ENCODE measurements around the gene SFTA2.
"Not testable (repeated sequence)": the region's sequence is repeated elsewhere in the genome, so short reads cannot be mapped to it uniquely, and the experiment has no call there.

SFTA2 gene

DNA sequence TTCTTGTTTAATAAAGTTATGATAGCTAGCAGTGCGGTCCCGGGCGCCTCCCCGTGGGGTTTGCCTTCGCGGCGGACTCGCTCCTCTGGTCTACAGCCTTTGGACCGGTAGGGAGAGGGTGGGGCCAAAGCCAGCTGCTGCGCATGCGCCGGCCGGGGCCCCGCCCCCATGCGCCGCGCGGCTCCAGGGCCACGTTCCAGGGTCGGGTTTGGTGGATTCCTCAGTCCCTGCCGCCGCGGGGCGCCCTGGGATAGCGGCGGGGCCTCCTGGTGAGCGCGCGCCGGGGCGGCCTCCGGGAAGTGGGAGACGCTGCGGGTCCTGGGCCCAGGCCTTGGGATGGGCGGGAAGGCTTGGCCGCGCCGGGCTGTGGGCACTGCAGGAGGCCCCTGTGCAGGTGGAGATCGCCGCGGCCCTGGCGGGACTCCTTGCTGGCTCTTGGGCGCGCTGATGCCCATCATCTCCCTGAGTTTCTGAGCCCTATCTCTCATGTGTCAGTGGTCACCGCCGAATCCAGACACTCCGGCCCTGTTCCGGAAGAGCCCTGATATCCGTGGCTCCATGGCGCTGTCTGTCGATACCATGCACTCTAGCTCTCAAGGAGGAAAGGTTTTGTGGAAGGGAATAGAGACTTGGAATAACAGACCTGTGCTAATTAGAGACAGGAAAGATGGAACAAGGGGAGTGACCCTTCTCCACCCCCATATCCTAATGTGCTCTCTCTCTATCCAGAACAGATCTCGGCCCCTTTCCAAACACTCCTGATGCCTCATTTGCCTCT is 17.7 kb downstream of the SFTA2 start, which contains the start of gene VARS2:
TSS of gene VARS2 (plus strand) at position 163 of the 778 bp plus-strand sequence. CDS start at position 762, 599 bp downstream.
- DNase-seq (ENCODE audit: extremely low read depth, low read depth): peak; percentile 76
- TF ChIP-seq, protein P1, sequence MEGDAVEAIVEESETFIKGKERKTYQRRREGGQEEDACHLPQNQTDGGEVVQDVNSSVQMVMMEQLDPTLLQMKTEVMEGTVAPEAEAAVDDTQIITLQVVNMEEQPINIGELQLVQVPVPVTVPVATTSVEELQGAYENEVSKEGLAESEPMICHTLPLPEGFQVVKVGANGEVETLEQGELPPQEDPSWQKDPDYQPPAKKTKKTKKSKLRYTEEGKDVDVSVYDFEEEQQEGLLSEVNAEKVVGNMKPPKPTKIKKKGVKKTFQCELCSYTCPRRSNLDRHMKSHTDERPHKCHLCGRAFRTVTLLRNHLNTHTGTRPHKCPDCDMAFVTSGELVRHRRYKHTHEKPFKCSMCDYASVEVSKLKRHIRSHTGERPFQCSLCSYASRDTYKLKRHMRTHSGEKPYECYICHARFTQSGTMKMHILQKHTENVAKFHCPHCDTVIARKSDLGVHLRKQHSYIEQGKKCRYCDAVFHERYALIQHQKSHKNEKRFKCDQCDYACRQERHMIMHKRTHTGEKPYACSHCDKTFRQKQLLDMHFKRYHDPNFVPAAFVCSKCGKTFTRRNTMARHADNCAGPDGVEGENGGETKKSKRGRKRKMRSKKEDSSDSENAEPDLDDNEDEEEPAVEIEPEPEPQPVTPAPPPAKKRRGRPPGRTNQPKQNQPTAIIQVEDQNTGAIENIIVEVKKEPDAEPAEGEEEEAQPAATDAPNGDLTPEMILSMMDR (IDR thresholded peaks at IDR 0.05; ENCODE audit: low read depth, low read length, missing control alignments): peak; percentile 27

DNA sequence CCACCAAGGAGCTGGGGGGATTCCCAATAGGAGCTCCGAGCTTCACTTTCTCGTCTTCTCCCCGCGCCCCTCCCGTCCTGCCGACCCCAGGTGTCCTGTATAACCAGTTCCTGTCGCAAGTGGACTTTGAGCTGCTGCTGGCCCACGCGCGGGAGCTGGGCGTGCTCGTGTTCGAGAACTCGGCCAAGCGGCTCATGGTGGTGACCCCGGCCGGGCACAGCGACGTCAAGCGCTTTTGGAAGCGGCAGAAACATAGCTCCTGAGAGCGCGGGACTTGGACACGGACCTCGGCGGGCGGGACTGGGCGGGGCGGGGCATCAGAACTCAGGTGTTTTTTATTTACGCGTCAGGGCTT is 18.3 kb downstream of the SFTA2 start:
- TF ChIP-seq, protein P1 (IDR thresholded peaks at IDR 0.05; ENCODE audit: low read depth, low read length, missing control alignments): no peak
- peak overlapping the region; percentile 61 for H3K4me3 ChIP-seq (replicated peaks; ENCODE audit: low read depth, low read length)
- no peak for DNase-seq (ENCODE audit: extremely low read depth, low read depth)

More for the DNA sequence above, 17.7 kb downstream of the SFTA2 start, which contains the start of gene VARS2:
- peak within 1 kb of the TSS; percentile 61 for H3K4me3 ChIP-seq (replicated peaks; ENCODE audit: low read depth, low read length)

DNA sequence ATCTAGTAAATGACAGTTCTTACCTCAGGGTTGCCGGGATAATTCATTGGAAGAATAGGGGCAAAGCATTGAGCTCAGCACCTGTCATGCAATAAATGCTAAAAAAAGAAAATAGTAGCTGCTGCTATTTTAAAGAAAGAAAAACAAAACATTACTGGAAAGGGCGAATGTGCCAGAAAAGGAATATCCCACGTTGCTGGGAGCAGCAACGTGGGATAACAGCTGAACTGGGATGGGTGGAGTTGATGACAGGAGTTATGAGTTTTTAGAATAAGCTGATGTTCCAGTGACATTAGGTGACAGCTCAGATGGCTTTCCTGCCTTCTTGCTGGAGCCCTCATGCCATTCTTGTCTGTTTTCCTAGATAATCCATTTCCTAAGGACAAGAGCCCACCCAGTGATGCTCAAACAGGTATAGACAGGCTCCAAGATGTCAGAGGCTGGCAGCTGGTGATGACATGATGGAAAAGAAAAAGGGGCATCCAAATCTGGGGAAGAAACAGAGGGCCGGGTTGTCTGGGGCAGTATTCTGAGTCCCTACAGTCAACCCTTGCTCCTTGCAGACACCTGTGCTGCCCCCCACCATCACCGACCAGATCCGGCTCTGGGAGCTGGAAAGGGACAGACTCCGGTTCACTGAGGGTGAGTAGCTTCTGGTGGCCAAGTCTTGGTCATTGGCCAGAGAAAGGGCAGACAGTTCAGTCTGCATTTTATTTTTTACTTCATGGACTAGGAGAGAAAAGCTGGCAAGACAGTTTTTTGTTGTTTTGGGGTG is 19.0 kb downstream of the SFTA2 start:
- no peak for DNase-seq (ENCODE audit: extremely low read depth, low read depth)
- H3K4me3 ChIP-seq (replicated peaks; ENCODE audit: low read depth, low read length): no peak overlapping the region
- TF ChIP-seq, protein P1 (IDR thresholded peaks at IDR 0.05; ENCODE audit: low read depth, low read length, missing control alignments): no peak

DNA sequence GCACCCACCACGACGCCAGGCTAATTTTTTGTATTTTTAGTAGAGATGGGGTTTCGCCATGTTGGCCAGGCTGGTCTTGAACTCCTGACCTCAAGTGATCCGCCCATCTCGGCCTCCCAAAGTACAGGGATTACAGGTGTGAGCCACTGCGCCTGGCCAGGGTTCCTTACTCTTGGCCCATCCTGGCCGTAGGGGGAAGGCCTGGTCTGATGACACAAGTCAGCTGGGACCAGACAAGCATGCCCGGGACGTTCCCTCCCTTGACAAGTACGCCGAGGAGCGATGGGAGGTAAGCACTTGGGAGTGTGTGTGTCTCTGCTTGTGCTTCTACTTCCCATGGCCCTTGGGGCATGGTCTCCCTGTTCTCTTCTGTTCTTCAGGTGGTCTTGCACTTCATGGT is 21.5 kb downstream of the SFTA2 start:
- not testable (repeated sequence) for H3K4me3 ChIP-seq (replicated peaks; ENCODE audit: low read depth, low read length); DNase-seq (ENCODE audit: extremely low read depth, low read depth)

DNA sequence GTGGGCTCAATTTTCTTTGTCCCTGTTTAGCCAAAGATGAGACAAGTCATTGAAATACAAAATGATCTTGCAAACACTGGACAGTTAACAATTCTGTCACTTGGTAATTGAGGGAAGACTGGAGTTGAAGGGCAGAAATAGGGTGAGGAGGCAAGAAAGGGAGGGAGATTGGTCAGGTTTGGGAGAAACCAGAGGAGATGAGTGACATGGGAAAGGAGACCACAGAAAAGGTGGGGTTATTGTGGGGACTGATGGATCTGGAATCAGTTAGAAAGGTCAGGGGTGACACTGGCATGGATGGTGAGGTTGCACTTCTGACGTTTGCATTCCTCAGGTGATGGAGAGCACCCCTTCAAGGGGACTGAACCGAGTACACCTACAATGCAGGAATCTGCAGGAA is 23.3 kb downstream of the SFTA2 start:
- TF ChIP-seq, protein P1 (IDR thresholded peaks at IDR 0.05; ENCODE audit: low read depth, low read length, missing control alignments): no peak
- peak overlapping the region; percentile 99 for H3K4me3 ChIP-seq (replicated peaks; ENCODE audit: low read depth, low read length)
- no peak for DNase-seq (ENCODE audit: extremely low read depth, low read depth)

DNA sequence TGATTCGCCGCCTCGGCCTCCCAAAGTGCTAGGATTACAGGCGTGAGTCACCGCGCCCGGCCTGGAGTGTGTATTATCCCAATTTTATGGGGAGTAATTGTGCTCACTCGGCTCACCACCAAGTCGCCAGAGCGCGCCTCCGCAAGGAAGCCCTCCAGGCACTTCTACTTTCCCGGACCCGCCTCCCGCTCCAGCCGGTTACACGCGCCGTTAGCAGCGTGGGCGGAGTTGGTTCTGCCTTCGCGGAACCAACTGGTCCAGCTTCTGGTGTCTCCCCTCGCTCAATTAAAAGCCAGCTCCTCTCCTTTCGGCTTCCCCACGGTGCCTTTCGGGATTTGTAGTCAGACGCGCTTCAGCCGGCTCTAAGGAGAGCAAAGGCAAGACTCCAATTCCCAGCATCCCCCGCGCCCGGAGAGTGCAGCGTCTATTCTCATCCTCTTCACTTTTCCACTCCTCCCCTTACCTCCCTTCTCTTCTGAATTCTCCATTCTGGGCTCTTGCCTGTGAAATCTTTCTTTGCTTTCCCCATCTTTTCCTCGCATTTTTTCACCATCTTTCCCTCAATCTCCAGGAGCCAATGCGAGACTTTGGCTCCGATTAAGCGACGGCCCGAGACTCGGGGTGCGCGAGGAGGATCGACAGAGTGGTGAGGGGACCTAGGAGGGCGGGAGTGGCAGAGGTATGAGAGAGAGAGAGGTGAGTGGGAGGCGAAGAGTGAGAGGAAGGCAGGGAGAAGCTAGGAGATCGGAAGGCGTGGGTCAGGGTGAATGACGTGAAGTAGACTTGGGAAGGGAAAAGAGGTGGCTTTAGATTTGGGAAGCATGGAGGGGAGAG is 24.0 kb downstream of the SFTA2 start, which contains the start of gene GTF2H4:
TSS of gene GTF2H4 (plus strand) at position 450 of the 834 bp plus-strand sequence.
- H3K4me3 ChIP-seq (replicated peaks; ENCODE audit: low read depth, low read length): peak within 1 kb of the TSS; percentile 99
- peak; percentile 99 for DNase-seq (ENCODE audit: extremely low read depth, low read depth)
- TF ChIP-seq, protein P1 (IDR thresholded peaks at IDR 0.05; ENCODE audit: low read depth, low read length, missing control alignments): no peak

DNA sequence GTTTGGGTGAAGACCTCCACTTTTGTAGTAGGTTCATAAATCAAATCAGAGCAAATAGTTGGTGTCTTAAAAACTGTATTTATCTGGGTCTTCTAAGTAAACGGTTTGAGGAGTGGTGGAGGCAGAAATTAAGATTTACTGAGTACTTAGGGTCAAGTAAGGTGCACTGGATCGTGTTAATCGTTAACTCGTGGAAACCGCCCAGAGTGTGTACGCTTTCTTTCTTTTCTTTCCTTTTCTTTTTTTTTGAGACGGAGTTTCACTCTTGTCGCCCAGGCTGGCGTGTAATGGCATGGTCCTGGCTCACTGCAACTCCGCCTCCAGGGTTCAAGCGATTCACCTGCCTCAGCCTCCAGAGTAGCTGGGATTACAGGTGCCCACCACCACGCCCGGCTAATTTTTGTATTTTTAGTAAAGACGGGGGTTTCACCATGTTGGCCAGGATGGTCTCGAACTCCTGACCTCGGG is 24.6 kb downstream of the SFTA2 start:
- DNase-seq (ENCODE audit: extremely low read depth, low read depth): not testable (repeated sequence)
- peak overlapping the region; percentile 99 for H3K4me3 ChIP-seq (replicated peaks; ENCODE audit: low read depth, low read length)
